Activated CD4-positive, alpha-beta T cell treated with anti-CD3 and anti-CD28 coated beads, Interleukin-2, amount 10 ng/mL, durations not matched to agents 7 days and 5 days (primary cell): ENCODE measurements around the gene MTA3. TPM values are rescaled to one million over a fixed set of nuclear protein-coding genes. Genes with fewer than 3 reads are reported as not detected.
"Not testable (repeated sequence)": the region's sequence is repeated elsewhere in the genome, so short reads cannot be mapped to it uniquely, and the experiment has no call there.

Experiments used
- CTCF ChIA-PET: fragments of 350-600 bp; sonication (Branson Sonifier 250); formaldehyde crosslinking; loops from one replicate; lab custom pipeline; 2021; ENCODE audit warnings: antibody characterized with exemption; lab: Charles Lee
- POLR2A ChIA-PET: fragments of 350-600 bp; sonication (Branson Sonifier 250); formaldehyde crosslinking; loops from one replicate; lab custom pipeline; 2021; ENCODE audit warnings: antibody characterized with exemption; lab: Charles Lee
- DNase-seq: peaks from one replicate; pipeline ENCODE4 v3.0.0-alpha.2; 2020
- H3K27ac Mint-ChIP-seq: one replicate; pipeline ENCODE4 v1.8.0; 2021; ENCODE audit warnings: mild to moderate bottlenecking, moderate library complexity, mixed read lengths
- H3K27me3 Mint-ChIP-seq: one replicate; pipeline ENCODE4 v1.8.0; 2021; ENCODE audit warnings: mixed read lengths
- H3K36me3 Mint-ChIP-seq: one replicate; pipeline ENCODE4 v1.8.0; 2021; ENCODE audit warnings: low read depth, mixed read lengths
- H3K4me1 Mint-ChIP-seq: one replicate; pipeline ENCODE4 v1.8.0; 2021; ENCODE audit warnings: mixed read lengths
- H3K4me3 Mint-ChIP-seq: one replicate; pipeline ENCODE4 v1.8.0; 2021; ENCODE audit warnings: mild to moderate bottlenecking, moderate library complexity, mixed read lengths
- H3K9me3 Mint-ChIP-seq: one replicate; pipeline ENCODE4 v1.8.0; 2021; ENCODE audit warnings: mixed read lengths
- total RNA-seq, 2 experiments: library from RNA; stranded (reverse); gene quantifications; one replicate each; pipeline ENCODE4 v1.2.3, GENCODE V29; 2021

Gene MTA3
- total RNA-seq, 2 experiments from 2014 or later: 34.5 to 36.5 TPM

DNA sequence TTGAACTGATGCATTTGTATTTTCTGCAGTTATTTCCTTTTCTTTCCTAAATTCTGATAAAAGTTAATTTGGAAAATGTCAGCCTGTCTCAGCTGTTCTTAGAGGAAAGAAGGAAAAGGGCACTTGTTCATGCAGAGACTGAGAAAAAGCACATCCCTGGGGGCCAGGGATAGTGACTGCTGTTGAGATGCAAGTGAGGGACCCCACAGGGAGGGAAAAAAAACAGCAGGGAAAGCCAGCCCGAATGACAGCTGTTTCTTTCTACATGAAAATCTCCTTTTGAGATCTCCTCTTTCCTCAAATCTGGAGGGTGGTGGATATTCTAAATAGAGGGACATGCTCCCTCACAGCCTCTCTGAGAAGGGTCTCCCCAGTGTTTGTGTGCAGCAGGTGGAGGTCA, 14.0 kb upstream of the MTA3 start:
- no peak for DNase-seq
- H3K4me1 Mint-ChIP-seq: no peaks in the 10 kb centered on the region
- no peaks in the 10 kb centered on the region for H3K36me3 Mint-ChIP-seq
- H3K27ac Mint-ChIP-seq: no peak overlapping the region
- H3K4me3 Mint-ChIP-seq: no peak overlapping the region
- CTCF ChIA-PET: no interaction called here
- no peaks in the 10 kb centered on the region for H3K9me3 Mint-ChIP-seq
- no peaks in the 10 kb centered on the region for H3K27me3 Mint-ChIP-seq
- POLR2A ChIA-PET: no interaction called here

DNA sequence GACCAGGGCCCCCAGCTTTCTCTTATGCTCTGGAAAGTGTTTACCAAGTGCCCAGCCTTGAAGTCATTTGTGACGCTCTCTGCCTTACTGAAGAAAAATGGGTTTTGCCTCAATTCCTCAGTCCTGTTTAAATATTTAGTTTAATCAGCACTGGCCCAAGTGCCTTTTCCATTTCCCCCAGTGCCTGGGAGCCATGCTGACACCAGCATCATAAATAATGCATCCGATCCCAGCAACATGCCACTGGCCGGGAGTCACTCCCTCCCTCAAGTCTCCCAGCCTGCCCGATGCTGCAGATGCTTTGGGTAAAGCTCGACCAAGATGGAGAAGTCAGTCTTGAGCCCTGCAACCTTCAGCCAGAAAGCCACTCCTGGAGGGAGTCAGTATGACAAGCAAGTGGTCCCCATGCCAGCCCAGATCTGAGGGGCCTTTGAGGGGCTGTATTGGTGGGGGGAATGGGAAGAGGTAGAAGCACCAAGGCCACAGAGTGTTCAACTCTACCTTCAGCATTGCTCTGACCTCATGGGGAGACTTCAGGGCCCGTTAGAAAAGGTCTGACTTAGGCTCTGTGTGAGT, 12.0 kb upstream of the MTA3 start:
- H3K27me3 Mint-ChIP-seq: no peaks in the 10 kb centered on the region

DNA sequence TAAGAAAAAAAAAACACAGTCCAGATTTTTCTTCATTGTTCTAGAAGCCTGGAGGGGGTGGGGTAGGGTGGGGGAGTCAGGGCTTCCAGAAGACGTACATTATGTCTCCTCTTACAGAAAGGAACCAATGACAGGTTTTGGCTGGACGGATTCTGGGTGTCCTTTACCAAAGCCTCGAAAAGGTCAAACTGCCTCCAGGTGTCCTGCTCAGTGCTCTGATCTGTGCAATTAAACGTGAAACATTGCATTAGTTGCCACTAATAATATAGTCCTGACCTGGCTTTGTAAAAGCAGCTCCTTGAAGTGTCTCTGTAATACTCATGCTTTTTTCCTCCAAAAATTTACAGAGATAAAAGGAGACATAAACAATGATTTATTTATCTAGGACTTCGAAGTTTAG, 11.1 kb upstream of the MTA3 start:
- no peak for DNase-seq
- ChIA-PET CTCF (interaction anchor here (1.2 to 1.4 kb wide), 2 partner anchors 12 to 106 kb away, joined by 3 to 4 read pairs; no protein-coding TSS in a partner anchor), POLR2A (no interaction called here)
- H3K36me3 Mint-ChIP-seq: no peaks in the 10 kb centered on the region
- no peaks in the 10 kb centered on the region for H3K4me1 Mint-ChIP-seq
- H3K27ac Mint-ChIP-seq: no peak overlapping the region
- no peaks in the 10 kb centered on the region for H3K9me3 Mint-ChIP-seq
- H3K27me3 Mint-ChIP-seq: no peaks in the 10 kb centered on the region
- no peak overlapping the region for H3K4me3 Mint-ChIP-seq

More for the DNA sequence above, 12.0 kb upstream of the MTA3 start:
- ChIA-PET CTCF (no interaction called here), POLR2A (no interaction called here)
- Mint-ChIP-seq H3K9me3 (no peaks in the 10 kb centered on the region), H3K27ac (no peak overlapping the region), H3K4me3 (no peak overlapping the region), H3K36me3 (no peaks in the 10 kb centered on the region), H3K4me1 (no peaks in the 10 kb centered on the region)
- no peak for DNase-seq

DNA sequence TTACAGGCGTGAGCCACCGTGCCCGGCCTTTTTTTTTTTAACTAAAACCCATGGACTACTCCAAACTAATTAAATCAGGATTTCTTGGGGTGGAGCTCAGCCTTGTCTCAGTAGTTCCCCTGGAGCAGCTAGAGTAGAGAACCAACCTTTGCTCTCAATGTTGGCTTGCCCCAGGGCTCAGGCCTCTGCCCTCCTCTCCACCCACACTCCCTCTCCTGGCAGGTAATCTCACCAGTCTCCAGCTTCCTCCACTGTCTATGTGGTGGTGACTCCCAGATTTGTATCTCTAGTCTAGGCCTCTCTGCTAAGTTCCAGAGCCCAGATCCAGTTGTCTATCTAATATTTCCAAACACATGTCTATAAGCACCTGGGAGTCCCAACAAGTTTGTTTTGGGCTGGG, 9.6 kb upstream of the MTA3 start:
- Mint-ChIP-seq H3K4me1 (no peaks in the 10 kb centered on the region), H3K27me3 (no peaks in the 10 kb centered on the region), H3K36me3 (no peaks in the 10 kb centered on the region), H3K27ac (no peak overlapping the region), H3K4me3 (no peak overlapping the region), H3K9me3 (no peaks in the 10 kb centered on the region)
- no peak for DNase-seq
- ChIA-PET POLR2A (interaction anchor here (0.7 kb wide), 1 partner anchor 11 kb away, joined by 3 read pairs; no protein-coding TSS in a partner anchor), CTCF (no interaction called here)

DNA sequence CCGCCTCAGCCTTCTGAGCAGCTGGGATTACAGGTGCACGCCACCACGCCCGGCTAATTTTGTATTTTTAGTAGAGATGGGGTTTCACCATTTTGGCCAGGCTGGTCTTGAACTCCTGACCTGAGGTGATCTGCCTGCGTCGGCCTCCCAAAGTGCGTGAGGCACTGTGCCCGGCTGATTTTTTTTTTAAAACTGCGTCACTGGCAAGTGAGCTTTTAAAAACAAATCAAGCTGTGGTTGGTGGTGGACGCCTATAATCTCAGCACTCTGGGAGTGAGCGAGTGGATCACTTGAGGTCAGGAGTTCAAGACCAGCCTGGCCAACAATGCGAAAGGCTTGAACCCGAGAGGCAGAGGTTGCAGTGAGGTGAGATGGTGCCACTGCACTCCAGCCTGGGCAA, 8.3 kb upstream of the MTA3 start:
- H3K27ac Mint-ChIP-seq, H3K9me3 Mint-ChIP-seq, POLR2A ChIA-PET, H3K27me3 Mint-ChIP-seq, H3K36me3 Mint-ChIP-seq, H3K4me1 Mint-ChIP-seq, H3K4me3 Mint-ChIP-seq, DNase-seq: not testable (repeated sequence)
- CTCF ChIA-PET: interaction anchor here (0.9 kb wide), 1 partner anchor 20 kb away, joined by 4 read pairs; no protein-coding TSS in a partner anchor

DNA sequence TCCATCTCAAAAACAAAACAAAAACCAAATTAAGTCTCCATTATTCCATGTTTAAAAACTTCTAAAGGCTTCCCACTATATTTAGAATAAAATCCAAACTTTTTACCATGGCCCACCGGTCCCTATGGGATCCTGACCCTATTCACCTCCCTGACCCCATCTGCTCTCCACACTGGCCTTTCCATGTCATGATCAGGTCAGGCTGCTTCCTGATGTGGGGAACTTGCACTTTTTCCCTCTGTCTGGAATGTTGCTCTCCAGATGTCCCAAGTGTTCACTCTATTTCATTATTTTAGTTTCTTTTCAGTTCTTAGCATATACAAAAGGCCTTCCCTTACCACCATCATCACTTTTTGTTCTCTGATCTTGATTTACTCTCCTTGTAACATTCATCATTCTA, 7.5 kb upstream of the MTA3 start:
- ChIA-PET CTCF (interaction anchor here (0.7 to 0.9 kb wide), 2 partner anchors 19 to 267 kb away, joined by 3 to 4 read pairs; no protein-coding TSS in a partner anchor), POLR2A (no interaction called here)
- no peak overlapping the region for H3K27ac Mint-ChIP-seq
- no peaks in the 10 kb centered on the region for H3K36me3 Mint-ChIP-seq
- no peaks in the 10 kb centered on the region for H3K27me3 Mint-ChIP-seq
- no peaks in the 10 kb centered on the region for H3K4me1 Mint-ChIP-seq
- DNase-seq: no peak
- no peaks in the 10 kb centered on the region for H3K9me3 Mint-ChIP-seq
- H3K4me3 Mint-ChIP-seq: no peak overlapping the region

DNA sequence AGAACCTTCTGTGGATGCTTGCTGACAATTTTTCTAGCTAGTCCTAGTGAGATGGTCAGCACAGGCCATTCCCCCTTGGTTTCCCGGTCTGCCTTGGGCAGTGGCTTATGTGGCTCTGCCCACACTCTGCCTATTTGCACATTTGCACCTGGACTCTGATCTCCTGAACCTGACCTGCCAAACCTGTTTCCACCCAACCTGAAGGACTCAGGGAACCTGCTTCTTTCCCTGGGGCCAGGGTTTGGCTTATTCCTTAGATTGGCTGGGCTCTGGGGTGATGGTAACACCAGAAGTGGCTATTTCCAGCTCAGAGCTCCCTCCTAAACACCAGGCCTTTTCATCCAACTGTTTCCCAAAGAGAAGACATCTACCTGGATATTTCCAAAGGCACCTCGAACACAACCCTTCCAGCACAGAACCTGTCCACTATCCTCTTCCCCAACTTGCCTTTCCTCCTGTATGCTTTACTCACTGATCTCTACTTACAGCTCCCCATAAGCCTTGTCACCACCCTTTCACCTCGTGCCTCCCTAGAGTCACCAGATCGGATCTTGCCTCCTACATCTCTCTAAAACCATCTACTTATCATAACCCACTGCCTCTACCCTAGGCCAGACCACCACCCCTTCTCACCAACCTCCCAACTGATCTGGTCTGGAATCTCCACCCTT, 5.8 kb upstream of the MTA3 start:
- H3K4me3 Mint-ChIP-seq: no peak overlapping the region
- no peak overlapping the region for H3K27ac Mint-ChIP-seq
- ChIA-PET POLR2A (no interaction called here), CTCF (interaction anchor here (0.6 kb wide), 1 partner anchor 373 kb away, joined by 3 read pairs; no protein-coding TSS in a partner anchor)
- no peaks in the 10 kb centered on the region for H3K27me3 Mint-ChIP-seq
- no peaks in the 10 kb centered on the region for H3K36me3 Mint-ChIP-seq
- no peak for DNase-seq
- H3K4me1 Mint-ChIP-seq: peaks cover 15% of the 10 kb centered on the region
- H3K9me3 Mint-ChIP-seq: no peaks in the 10 kb centered on the region

DNA sequence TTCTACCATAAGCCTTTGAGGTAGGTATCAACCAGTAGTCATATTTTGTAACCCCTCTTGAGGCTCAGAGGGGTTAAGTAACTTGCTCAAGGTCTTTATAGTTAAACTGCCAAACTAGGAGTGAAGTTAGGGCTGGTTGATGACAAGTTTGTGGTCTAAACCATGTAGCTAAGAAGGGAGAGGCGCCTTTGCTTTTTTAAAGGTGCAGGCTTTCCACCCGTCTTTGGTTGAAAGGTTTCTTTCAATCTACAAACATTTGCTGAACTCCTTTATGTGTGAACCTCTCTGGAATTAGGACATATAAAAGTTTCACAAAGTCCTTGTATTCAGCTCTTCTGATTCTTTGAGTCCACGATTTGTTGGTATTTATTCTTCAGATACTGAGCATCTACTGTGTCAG, 2.4 kb upstream of the MTA3 start:
- ChIA-PET POLR2A (no interaction called here), CTCF (interaction anchor here (1.2 kb wide), 1 partner anchor 97 kb away, joined by 3 read pairs; no protein-coding TSS in a partner anchor)
- H3K27me3 Mint-ChIP-seq: no peaks in the 10 kb centered on the region
- peaks cover 30% of the 10 kb centered on the region for H3K4me1 Mint-ChIP-seq
- H3K36me3 Mint-ChIP-seq: peaks cover 6% of the 10 kb centered on the region
- peak; percentile 21 for DNase-seq
- H3K9me3 Mint-ChIP-seq: no peaks in the 10 kb centered on the region
- peak overlapping the region; percentile 31 for H3K27ac Mint-ChIP-seq
- H3K4me3 Mint-ChIP-seq: peak overlapping the region; percentile 20

DNA sequence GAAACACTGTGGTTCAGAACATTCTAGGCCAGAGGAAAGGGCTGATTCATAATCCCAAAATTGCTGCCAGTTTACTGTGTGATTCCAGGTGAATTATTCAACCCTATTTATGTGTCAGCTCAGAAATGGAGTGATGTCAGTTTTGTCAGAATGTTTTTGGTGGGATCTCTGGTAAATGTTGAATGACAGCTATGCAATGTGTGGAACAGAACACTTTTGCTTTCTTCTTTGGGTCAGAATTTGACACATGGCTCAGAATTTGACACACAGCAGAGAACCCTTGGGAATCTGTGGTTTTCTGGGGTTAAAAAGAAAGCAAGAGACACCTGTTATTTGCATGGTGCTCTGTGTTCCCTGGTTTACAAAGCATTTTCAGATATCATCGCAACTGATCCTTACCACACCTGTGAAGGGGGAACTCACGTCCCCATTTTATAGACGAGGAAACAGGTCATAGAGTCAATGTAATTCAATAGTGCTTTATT, 1.6 kb upstream of the MTA3 start:
- Mint-ChIP-seq H3K4me3 (peak overlapping the region; percentile 72), H3K4me1 (peaks cover 30% of the 10 kb centered on the region), H3K9me3 (no peaks in the 10 kb centered on the region), H3K27ac (peak overlapping the region; percentile 31), H3K36me3 (peaks cover 10% of the 10 kb centered on the region), H3K27me3 (no peaks in the 10 kb centered on the region)
- DNase-seq: no peak
- POLR2A ChIA-PET: no interaction called here
- CTCF ChIA-PET: interaction anchor here (0.7 kb wide), 1 partner anchor 253 kb away, joined by 5 read pairs; no protein-coding TSS in a partner anchor

DNA sequence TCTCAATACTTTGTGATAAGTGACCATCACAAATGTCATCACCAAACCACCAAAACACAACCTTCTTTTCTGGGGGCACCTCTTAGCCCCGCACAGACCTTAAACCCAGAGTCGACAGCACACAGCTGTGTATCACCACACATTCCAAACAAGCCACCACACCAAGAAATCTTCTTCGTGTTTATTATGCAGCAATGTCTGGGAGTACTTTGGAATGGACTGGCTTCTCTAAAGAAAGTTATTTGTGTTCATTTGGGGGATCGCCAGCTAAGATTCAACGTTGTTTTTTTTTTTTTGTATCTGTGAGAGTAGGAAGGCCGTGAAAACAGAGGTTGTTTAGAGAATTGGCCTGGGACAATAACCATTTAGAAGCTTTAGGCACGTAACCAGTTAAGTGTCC, 1.1 kb upstream of the MTA3 start:
- no peak for DNase-seq
- CTCF ChIA-PET: interaction anchor here (0.7 kb wide), 1 partner anchor 252 kb away, joined by 5 read pairs; no protein-coding TSS in a partner anchor
- peak overlapping the region; percentile 72 for H3K4me3 Mint-ChIP-seq
- POLR2A ChIA-PET: no interaction called here
- H3K27ac Mint-ChIP-seq: peak overlapping the region; percentile 26
- peaks cover 30% of the 10 kb centered on the region for H3K4me1 Mint-ChIP-seq
- H3K27me3 Mint-ChIP-seq: no peaks in the 10 kb centered on the region
- peaks cover 10% of the 10 kb centered on the region for H3K36me3 Mint-ChIP-seq
- H3K9me3 Mint-ChIP-seq: no peaks in the 10 kb centered on the region

DNA sequence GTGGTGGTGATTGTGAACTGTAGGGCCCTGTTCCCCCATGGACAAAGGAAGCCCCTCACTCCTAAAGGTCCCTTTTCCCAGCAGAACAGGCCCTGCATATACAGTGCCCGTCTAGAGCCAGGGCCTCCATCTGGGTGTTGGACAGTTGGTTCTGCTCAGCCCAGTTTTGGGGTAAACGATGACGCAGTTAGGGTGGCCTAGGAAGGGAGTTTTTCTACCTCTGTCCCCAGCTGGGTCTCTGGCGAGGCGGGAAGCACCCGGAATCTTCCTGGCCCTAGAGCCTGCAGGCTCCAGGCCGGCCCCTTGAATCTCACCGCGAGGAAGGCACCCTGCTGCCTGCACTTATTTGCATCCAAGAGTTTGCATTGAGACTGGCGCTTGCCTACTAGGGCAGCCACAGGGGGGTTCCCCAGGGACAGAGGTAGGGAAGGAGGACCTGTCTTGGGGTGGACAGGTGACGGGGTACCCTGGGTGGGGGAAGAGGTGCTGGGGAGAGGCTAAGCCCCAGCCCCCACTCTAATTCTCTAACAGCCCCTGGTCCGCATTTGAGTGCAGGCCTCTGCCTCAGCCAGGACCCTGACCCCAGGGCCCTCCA, 529 bp upstream of the MTA3 start:
- Mint-ChIP-seq H3K27ac (peak overlapping the region; percentile 86), H3K4me3 (peak overlapping the region; percentile 72), H3K4me1 (peaks cover 32% of the 10 kb centered on the region), H3K36me3 (peaks cover 12% of the 10 kb centered on the region), H3K9me3 (no peaks in the 10 kb centered on the region), H3K27me3 (no peaks in the 10 kb centered on the region)
- ChIA-PET CTCF (no interaction called here), POLR2A (no interaction called here)
- peak; percentile 8 for DNase-seq

DNA sequence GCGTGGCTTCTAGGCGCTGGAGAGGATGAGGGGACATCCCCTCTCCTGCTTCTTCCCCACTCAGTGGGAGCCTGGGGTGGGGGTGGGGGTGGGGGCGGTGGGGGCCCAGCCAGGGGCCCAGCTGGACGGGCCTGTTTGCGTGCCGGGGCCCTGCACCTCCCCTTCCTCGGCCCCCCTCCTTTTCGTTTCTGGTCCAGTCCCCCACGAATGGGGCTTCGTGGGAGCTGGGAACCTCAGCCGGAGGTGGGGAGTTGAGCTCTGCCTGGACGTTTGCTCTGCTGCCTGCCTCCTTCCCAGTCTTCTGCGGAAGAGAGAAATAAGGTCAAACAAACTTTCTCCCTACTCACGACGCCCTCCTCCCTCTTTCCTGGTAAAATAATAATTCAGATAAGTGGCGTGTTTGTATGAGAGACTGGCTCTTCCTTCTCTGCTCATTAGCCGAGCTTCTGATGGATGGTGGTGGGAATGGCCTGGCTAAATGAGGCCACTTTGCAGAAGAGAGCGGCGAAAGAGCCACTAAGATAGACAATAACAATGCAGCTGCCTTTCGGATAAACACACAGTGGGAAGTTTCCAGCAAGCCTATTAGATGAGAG, 782 bp downstream of the MTA3 start:
- peak overlapping the region; percentile 82 for H3K4me3 Mint-ChIP-seq
- H3K4me1 Mint-ChIP-seq: peaks cover 34% of the 10 kb centered on the region
- POLR2A ChIA-PET: interaction anchor here (0.6 kb wide), 1 partner anchor 105 kb away, joined by 4 read pairs; no protein-coding TSS in a partner anchor
- CTCF ChIA-PET: interaction anchor here (0.6 to 0.9 kb wide), 2 partner anchors 12 to 105 kb away, joined by 3 to 4 read pairs; no protein-coding TSS in a partner anchor
- H3K27ac Mint-ChIP-seq: peak overlapping the region; percentile 96
- no peaks in the 10 kb centered on the region for H3K9me3 Mint-ChIP-seq
- peaks cover 14% of the 10 kb centered on the region for H3K36me3 Mint-ChIP-seq
- peak; percentile 12 for DNase-seq
- no peaks in the 10 kb centered on the region for H3K27me3 Mint-ChIP-seq
